ENCODE measurements around the gene VWA3B.
"Not testable (repeated sequence)": the region's sequence is repeated elsewhere in the genome, so short reads cannot be mapped to it uniquely, and the experiment has no call there.

The VWA3B gene

DNA sequence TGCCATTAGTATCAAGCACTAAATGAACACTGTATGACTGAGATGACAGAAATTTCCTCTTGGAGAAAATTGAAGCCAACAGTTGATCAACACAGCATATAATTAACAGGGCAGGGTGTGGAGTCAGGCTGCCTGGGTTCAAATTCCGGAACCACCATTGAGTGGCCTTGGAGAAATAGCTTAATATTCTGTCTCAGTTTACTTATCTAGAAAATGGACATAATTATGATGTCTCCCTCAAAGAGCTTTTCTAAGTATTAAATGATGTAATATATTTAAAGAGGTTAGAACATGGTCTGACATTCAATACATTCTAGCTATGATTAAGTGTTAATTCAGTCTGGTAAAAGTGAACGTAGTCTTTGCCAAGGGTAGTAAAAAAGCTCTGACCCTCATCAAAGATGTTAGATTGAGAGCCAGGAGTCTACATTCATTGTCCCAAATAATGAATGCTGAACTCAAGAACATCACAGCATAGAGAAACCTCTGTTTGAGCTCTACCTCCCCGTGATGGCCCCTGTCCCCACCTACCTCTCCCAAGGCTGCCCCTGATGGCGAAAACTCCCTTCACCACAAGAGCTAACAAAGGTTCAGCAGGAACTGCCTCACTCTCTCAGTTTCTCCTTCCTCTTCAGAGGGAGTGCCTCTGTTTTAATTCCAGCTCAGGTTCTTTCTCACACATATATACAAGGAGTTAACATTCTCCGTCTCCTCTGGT is 2.7 kb upstream of the VWA3B start:
- FAIRE-seq (no peak), DNase-seq (ENCODE audit: insufficient read length, low spot score) (no peak)

DNA sequence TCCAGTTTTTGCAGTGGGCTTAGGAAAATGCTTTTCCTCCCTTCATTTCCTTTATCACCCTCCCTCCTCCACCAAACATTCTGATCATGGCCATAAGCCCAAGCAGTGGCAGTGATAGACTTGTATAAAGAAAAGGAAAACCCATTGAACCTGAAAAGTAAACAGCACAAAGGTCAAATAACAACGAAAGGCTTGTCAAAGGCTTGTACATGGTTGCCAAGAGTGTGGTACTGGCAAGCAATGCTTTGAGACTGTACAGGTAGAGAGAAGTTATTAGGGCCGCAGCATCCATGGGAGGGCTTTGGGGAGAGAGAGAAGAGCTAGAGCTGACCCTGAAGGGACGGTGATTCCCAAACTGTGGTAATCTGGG is 2.1 kb upstream of the VWA3B start:
- no peak for FAIRE-seq
- DNase-seq (ENCODE audit: insufficient read length, low spot score), result no peak

GRCh38 chr2:98085649-98086048 is 1.3 kb upstream of the VWA3B start:
- DNase-seq (ENCODE audit: insufficient read length, low spot score) (no peak), FAIRE-seq (peak; percentile 71)

DNA sequence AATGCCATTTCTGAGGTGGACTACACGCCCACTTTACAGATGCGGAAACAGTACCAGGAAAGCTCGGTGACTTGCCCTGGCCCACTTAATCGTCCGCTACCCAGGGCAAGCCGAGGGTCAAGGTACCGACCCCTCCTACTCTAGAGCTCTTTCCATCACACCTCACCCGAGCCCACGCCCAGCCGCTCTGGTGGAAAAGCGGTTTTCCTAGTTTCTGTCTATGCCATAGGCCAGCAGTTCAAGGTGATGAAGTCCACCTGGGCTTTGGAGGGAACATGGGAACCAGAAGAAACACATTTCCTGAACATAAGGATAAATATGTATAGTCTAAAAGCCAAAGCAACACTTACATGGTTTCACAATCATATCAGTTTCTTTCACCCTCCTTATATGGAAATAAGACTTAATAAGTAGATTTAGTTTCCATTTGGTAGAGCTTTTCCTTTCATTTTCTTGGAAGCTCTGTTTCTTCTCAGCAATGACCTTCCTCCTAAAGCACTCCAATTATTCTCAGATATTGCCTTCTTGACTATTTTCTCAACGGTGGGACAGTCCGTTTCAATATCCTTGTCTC is 567 bp downstream of the VWA3B start:
- no peak for DNase-seq (ENCODE audit: insufficient read length, low spot score)
- no peak for FAIRE-seq

GRCh38 chr2:98088261-98088660 is 1.3 kb downstream of the VWA3B start:
- DNase-seq (ENCODE audit: insufficient read length, low spot score) (no peak), FAIRE-seq (no peak)

GRCh38 chr2:98089941-98090340 is 3.0 kb downstream of the VWA3B start:
- DNase-seq (ENCODE audit: insufficient read length, low spot score), result no peak
- no peak for FAIRE-seq

DNA sequence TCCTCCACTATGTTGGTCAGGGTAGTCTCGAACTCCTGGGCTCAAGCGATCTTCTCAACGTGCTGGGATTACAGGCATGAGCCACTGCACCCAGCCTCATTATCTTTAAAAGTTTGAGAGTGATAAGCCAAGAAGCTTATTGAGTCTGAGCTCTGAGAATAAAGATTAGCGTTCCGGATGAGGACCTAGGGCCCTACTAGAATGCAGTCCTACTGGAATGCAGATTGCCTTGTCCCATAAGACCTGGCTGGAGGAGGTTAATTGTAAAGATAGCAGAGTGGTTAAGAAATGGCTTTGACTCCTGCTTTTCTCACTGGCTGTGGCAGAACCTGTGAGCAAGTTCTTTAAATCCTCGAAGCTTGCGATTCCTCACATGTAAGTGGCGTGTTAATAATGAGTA is 4.0 kb downstream of the VWA3B start:
- DNase-seq (ENCODE audit: insufficient read length, low spot score) (no peak), FAIRE-seq (no peak)

- FAIRE-seq, result peak; percentile 36
- DNase-seq (ENCODE audit: insufficient read length, low spot score), result no peak
Measured at GRCh38 chr2:98091738-98092137, 4.8 kb downstream of the VWA3B start.

- DNase-seq (ENCODE audit: insufficient read length, low spot score), result no peak
Measured at GRCh38 chr2:98093146-98093545, 6.2 kb downstream of the VWA3B start.

DNA sequence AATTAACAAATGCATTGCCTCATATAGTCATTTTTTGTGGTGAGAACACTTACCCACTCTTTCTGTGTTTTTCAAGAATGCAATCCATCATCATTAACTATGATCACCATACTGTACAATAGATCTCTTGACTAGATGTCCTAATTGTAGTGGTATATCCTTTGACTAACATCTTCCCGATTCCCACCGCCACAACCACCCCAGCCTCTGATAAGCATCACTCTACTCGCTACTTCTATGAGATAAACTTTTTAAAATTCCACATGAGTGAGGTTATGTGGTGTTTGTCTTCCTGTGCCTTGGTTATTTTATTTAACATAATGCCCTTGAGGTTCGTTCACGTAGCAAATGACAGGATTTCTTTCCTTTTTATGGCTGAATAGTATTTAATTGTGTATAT is 6.6 kb downstream of the VWA3B start:
- FAIRE-seq, result peak; percentile 73
- no peak for DNase-seq (ENCODE audit: insufficient read length, low spot score)

More at GRCh38 chr2:98093146-98093545, 6.2 kb downstream of the VWA3B start:
- no peak for FAIRE-seq

- peak; percentile 54 for FAIRE-seq
- DNase-seq (ENCODE audit: insufficient read length, low spot score), result no peak
Measured at GRCh38 chr2:98099939-98100743, 13.2 kb downstream of the VWA3B start.

DNA sequence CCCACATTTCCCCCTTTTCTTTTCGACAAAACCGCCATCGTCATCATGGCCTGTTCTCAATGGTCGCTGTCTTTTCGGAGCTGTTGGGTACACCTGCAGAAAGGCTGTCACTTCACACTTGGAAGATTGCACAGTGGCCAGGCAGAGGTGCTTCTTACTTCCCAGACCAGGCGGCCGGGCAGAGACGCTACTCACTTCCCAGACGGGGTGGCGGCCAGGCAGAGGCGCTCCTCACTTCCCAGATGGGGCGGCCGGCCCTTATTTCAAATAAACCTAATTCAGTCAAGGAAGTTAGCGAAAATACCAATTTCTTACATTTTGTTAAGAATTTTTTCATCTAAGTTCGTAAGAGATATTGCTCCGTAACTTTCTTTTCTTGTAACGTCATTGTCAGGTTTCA is 15.3 kb downstream of the VWA3B start:
- FAIRE-seq; DNase-seq (ENCODE audit: insufficient read length, low spot score): not testable (repeated sequence)

GRCh38 chr2:98102878-98103277 is 15.9 kb downstream of the VWA3B start:
- FAIRE-seq (no peak), DNase-seq (ENCODE audit: insufficient read length, low spot score) (no peak)

DNA sequence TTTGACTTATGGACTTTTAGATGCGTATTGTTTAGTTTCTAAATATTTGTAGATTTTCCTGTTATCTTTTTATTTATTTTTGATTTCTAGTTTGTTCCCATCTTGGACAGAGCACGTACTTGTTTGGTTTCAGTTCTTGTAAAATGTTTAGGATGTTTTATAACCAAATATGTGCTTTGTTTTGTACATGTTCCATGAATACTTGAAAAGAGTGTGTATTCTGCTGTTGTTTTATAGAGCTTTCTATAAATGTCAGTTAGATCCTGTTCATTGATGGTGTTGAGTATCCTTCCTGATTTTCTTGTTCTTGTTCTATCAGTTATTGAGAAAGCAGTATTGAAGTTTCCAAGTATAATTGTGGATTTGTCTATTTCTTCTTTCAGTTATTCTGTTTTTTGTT is 21.1 kb downstream of the VWA3B start:
- no peak for FAIRE-seq
- DNase-seq (ENCODE audit: insufficient read length, low spot score), result no peak

DNA sequence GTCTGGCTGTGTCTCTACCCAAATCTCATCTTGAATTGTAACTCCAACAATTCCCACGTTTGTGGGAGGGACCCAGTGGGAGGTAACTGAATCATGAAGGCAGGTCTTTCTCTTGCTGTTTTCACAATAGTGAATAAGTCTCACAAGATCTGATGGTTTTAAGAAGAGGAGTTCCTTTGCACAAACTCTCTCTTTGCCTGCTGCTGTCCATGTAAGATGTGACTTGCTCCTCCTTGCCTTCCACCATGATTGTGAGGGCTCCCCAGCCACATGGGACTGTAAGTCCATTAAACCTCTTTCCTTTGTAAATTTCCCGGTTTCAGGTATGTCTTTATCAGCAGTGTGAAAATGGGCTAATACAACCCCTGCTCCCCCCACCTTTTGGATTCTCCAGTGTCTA is 23.8 kb downstream of the VWA3B start:
- peak; percentile 44 for FAIRE-seq
- DNase-seq (ENCODE audit: insufficient read length, low spot score), result no peak

GRCh38 chr2:98114643-98115330 is 27.8 kb downstream of the VWA3B start:
- FAIRE-seq, result no peak
- no peak for DNase-seq (ENCODE audit: insufficient read length, low spot score)

GRCh38 chr2:98118161-98118560 is 31.2 kb downstream of the VWA3B start:
- no peak for FAIRE-seq
- DNase-seq (ENCODE audit: insufficient read length, low spot score), result no peak

- no peak for DNase-seq (ENCODE audit: insufficient read length, low spot score)
- FAIRE-seq, result no peak
Measured at GRCh38 chr2:98118852-98119251, 31.9 kb downstream of the VWA3B start.

- no peak for FAIRE-seq
- no peak for DNase-seq (ENCODE audit: insufficient read length, low spot score)
Measured at GRCh38 chr2:98121149-98121548, 34.2 kb downstream of the VWA3B start.

GRCh38 chr2:98122524-98122923 is 35.6 kb downstream of the VWA3B start:
- FAIRE-seq, result no peak
- no peak for DNase-seq (ENCODE audit: insufficient read length, low spot score)

GRCh38 chr2:98123286-98123685 is 36.3 kb downstream of the VWA3B start:
- FAIRE-seq, result no peak
- DNase-seq (ENCODE audit: insufficient read length, low spot score), result no peak

All from HTR-8/SVneo (cell line).